Prostate gland (tissue), 2 donors: ENCODE results near the gene OR14K1. TPM values are rescaled to one million over a fixed set of nuclear protein-coding genes. Genes with fewer than 3 reads are reported as not detected.
"Not testable (repeated sequence)": the region's sequence is repeated elsewhere in the genome, so short reads cannot be mapped to it uniquely, and the experiment has no call there.

Experiments
- DNase-seq: peaks from one replicate; pipeline ENCODE4 v3.0.0-alpha.2; 2019; ENCODE audit warnings: low spot score
- H3K27ac ChIP-seq, 2 donors: fragments of 200-600 bp; sonication (generic); 2 replicates each; pipeline ENCODE4 v1.5.1; 2017 to 2019
- H3K27me3 ChIP-seq: fragments of 200-600 bp; sonication (generic); replicated peaks from 2 replicates; pipeline ENCODE4 v1.5.1; 2019; ENCODE audit not compliant: insufficient read depth
- H3K36me3 ChIP-seq, 2 donors: fragments of 200-600 bp; sonication (generic); 1 replicate in 1 of 2; 2 replicates in 1 of 2; pipeline versions ENCODE4 v1.5.1 to v1.8.1; 2017 to 2019
- H3K4me1 ChIP-seq: fragments of 200-600 bp; sonication (generic); replicated peaks from 2 replicates; pipeline ENCODE4 v1.5.1; 2019
- H3K4me3 ChIP-seq, 2 donors: fragments of 200-600 bp; sonication (generic); 2 replicates each; pipeline ENCODE4 v1.5.1; 2017 to 2019
- H3K9me3 ChIP-seq: fragments of 200-600 bp; sonication (generic); 2 replicates; pipeline ENCODE4 v1.5.1; 2017
- CTCF ChIP-seq, 4 experiments: fragments of 200-600 bp in 2 of 4; fragments of 450-650 bp in 2 of 4; sonication (generic) in 2 of 4; IDR thresholded peaks; 1 replicate in 3 of 4; 2 replicates in 1 of 4; pipeline ENCODE4 v1.5.1; 2016 to 2019; ENCODE audit warnings: antibody characterized with exemption in 4 of 4, mild to moderate bottlenecking in 2 of 4, moderate library complexity in 2 of 4
- POLR2A ChIP-seq: fragments of 450-650 bp; IDR thresholded peaks from one replicate; pipeline ENCODE4 v1.6.1; 2016; ENCODE audit warnings: antibody characterized with exemption, mild to moderate bottlenecking
- POLR2AphosphoS5 ChIP-seq: sonication (generic); formaldehyde crosslinking; IDR thresholded peaks from one replicate; pipeline ENCODE4 v1.6.1; 2017; ENCODE audit warnings: antibody characterized with exemption
- WGBS: methylation state at CpG from one replicate; pipeline ENCODE4 v1.1.5; 2018; 5-methylcytosine and 5-hydroxymethylcytosine counted together
- intact Hi-C: fragments of 100-400 bp; cut with DNase I; formaldehyde crosslinking; loops from one replicate; pipeline ENCODE4 v1.14.2; 2022
- total RNA-seq, 2 donors: library from RNA; depleted of rRNA; stranded (reverse); fragments of >200 nt; gene quantifications; one replicate each; pipeline ENCODE4 v1.1.0, GENCODE V29; 2016

OR14K1 gene
- total RNA-seq: under 1 TPM in 1 of 2 donors, not detected in 1; 0.91 TPM

GRCh38 chr1:247738315-247738714 lies at the start of gene OR14K1:
Gene OR14K1, plus strand, starts transcription at chr1:247738615. Its CDS starts 0 bp downstream, at chr1:247738615.
- H3K36me3 ChIP-seq: no peaks in the 10 kb centered on the region
- no peak for TF ChIP-seq POLR2AphosphoS5
- TF ChIP-seq POLR2A: no peak
- no peak for TF ChIP-seq CTCF (IDR thresholded peaks at IDR 0.05)
- no peaks in the 10 kb centered on the region for H3K9me3 ChIP-seq
- H3K4me3 ChIP-seq: no peak within 1 kb of the TSS
- H3K27me3 ChIP-seq: no peaks in the 10 kb centered on the region
- no peaks in the 10 kb centered on the region for H3K4me1 ChIP-seq
- DNase-seq: no peak
- WGBS: 100% methylated on average over 1 of the region's 1 CpG
- intact Hi-C loops: no loop called here
- H3K27ac ChIP-seq: no peak within 1 kb of the TSS

GRCh38 chr1:247701338-247701737 lies 37.1 kb upstream of the OR14K1 start:
- DNase-seq: no peak
- Histone ChIP-seq H3K4me1 (no peaks in the 10 kb centered on the region), H3K27me3 (no peaks in the 10 kb centered on the region), H3K36me3 (no peaks in the 10 kb centered on the region), H3K9me3 (no peaks in the 10 kb centered on the region), H3K4me3 (no peak overlapping the region), H3K27ac (no peak overlapping the region)
- no peak for TF ChIP-seq POLR2AphosphoS5
- TF ChIP-seq POLR2A: no peak
- TF ChIP-seq CTCF (IDR thresholded peaks at IDR 0.05): no peak
- intact Hi-C loops: no loop called here
- 76% methylated on average over 1 of the region's 1 CpG for WGBS

- H3K4me1 ChIP-seq, H3K27ac ChIP-seq, H3K27me3 ChIP-seq, H3K4me3 ChIP-seq, DNase-seq, H3K9me3 ChIP-seq, H3K36me3 ChIP-seq, intact Hi-C loops: not testable (repeated sequence)
- WGBS: 97% methylated on average over 8 of the region's 8 CpGs
Observed at GRCh38 chr1:247710681-247711080, 27.7 kb upstream of the OR14K1 start.

- Histone ChIP-seq H3K27ac (no peak overlapping the region), H3K4me3 (no peak overlapping the region), H3K9me3 (no peaks in the 10 kb centered on the region), H3K36me3 (no peaks in the 10 kb centered on the region), H3K27me3 (no peaks in the 10 kb centered on the region), H3K4me1 (no peaks in the 10 kb centered on the region)
- TF ChIP-seq CTCF (IDR thresholded peaks at IDR 0.05): no peak
- WGBS: 90% methylated on average over 7 of the region's 7 CpGs
- DNase-seq: no peak
- intact Hi-C loops: no loop called here
Observed at GRCh38 chr1:247713753-247714152, 24.7 kb upstream of the OR14K1 start.

- H3K36me3 ChIP-seq: no peaks in the 10 kb centered on the region
- H3K27ac ChIP-seq: no peak within 1 kb of the TSS
- no peak for DNase-seq
- intact Hi-C loops: no loop called here
- WGBS: 84% methylated on average over 3 of the region's 3 CpGs
- no peaks in the 10 kb centered on the region for H3K27me3 ChIP-seq
- no peak within 1 kb of the TSS for H3K4me3 ChIP-seq
- H3K9me3 ChIP-seq: no peaks in the 10 kb centered on the region
- TF ChIP-seq POLR2A (no peak), CTCF (IDR thresholded peaks at IDR 0.05) (no peak), POLR2AphosphoS5 (no peak)
- H3K4me1 ChIP-seq: no peaks in the 10 kb centered on the region
Observed at GRCh38 chr1:247716546-247716945, 21.9 kb upstream of the OR14K1 start, which contains the start of gene OR6F1. Gene OR6F1, minus strand, starts transcription at chr1:247716646. Its CDS starts 3,891 bp downstream, at chr1:247712755.
